K562 (cell line): ENCODE data around the gene CYRIA. TPM values are rescaled to one million over a fixed set of nuclear protein-coding genes. Genes with fewer than 3 reads are reported as not detected.

Experiments
- ATAC-seq: fragments of 200-7000 bp; cut with Tn5 transposase; 3 replicates; pipeline ENCODE4 v1.9.1; 2020; ENCODE audit warnings: moderate library complexity
- BruUV-seq: library from RNA; stranded (reverse); fragments of 400-500 nt; replicated peaks from 2 replicates; lab custom pipeline; 2021; lab: Mats Ljungman, UMichigan
- CTCF ChIA-PET: fragments of 300-600 bp; formaldehyde crosslinking; extraction: SDS; loops from one replicate; lab custom pipeline; 2021; ENCODE audit warnings: low intra/inter-chr PET ratio; lab: Yijun Ruan, JAX
- POLR2A ChIA-PET: fragments of 300-600, 350-650 bp; sonication (Branson Sonifier 250); formaldehyde crosslinking; extraction: SDS; loops from one replicate; lab custom pipeline; 2021; ENCODE audit warnings: antibody characterized with exemption, inconsistent platforms; lab: Yijun Ruan, JAX
- DNase-seq, 4 experiments: peaks; one replicate each; pipeline versions ENCODE4 v3.0.0 to v3.0.0-alpha.2; 2011 to 2018; ENCODE audit warnings: low spot score in 3 of 4, mixed read lengths in 3 of 4; ENCODE audit errors: extremely low read depth in 1 of 4
- FAIRE-seq: peaks from 2 replicates; lab custom pipeline; 2011; peaks lifted over from hg19 to GRCh38; lab: Jason Lieb, UNC
- H2AFZ ChIP-seq: 2 replicates; pipeline ENCODE4 v1.6.0; 2011; ENCODE audit warnings: low read depth, low read length, control low read depth, inconsistent platforms
- H3K27ac ChIP-seq: fragments of 200-600 bp; 3 replicates; pipeline ENCODE4 v1.8.0; 2011; ENCODE audit warnings: low read depth, mild to moderate bottlenecking, control low read depth, inconsistent platforms, low read length, moderate library complexity, mixed read lengths; ENCODE audit errors: extremely low read depth
- H3K27me3 ChIP-seq, 2 experiments: fragments of 300-600 bp in 1 of 2; 2 replicates in 1 of 2; 3 replicates in 1 of 2; pipeline versions ENCODE4 v1.6.0 to v1.8.0; 2011; ENCODE audit warnings: inconsistent platforms in 2 of 2, low read length in 2 of 2, mild to moderate bottlenecking in 1 of 2, mixed read lengths in 1 of 2, moderate library complexity in 1 of 2; ENCODE audit not compliant: control insufficient read depth in 2 of 2, insufficient read depth in 2 of 2
- H3K36me3 ChIP-seq: fragments of 300-600 bp; 3 replicates; pipeline ENCODE4 v1.8.0; 2011; ENCODE audit warnings: mild to moderate bottlenecking, low read length, inconsistent platforms; ENCODE audit not compliant: control insufficient read depth, insufficient read depth
- H3K4me1 ChIP-seq, 2 experiments: fragments of 200-600 bp in 1 of 2; replicated peaks in 1 of 2; 2 replicates in 1 of 2; 3 replicates in 1 of 2; pipeline versions ENCODE4 v1.5.1 to v1.8.0; 2011; ENCODE audit warnings: inconsistent platforms in 2 of 2, low read length in 2 of 2, mild to moderate bottlenecking in 1 of 2, mixed read lengths in 1 of 2, moderate library complexity in 1 of 2; ENCODE audit not compliant: control insufficient read depth in 2 of 2, insufficient read depth in 2 of 2
- H3K4me2 ChIP-seq: 2 replicates; pipeline ENCODE4 v1.6.1; 2011; ENCODE audit warnings: low read length, control low read depth, inconsistent platforms, mixed read lengths; ENCODE audit not compliant: insufficient read depth
- H3K4me3 ChIP-seq: fragments of 200-600 bp; sonication (generic), shearing (Covaris generic); 2 replicates; pipeline ENCODE4 v1.5.1; 2016; ENCODE audit warnings: control low read depth, inconsistent platforms
- H3K79me2 ChIP-seq: fragments of 200-600 bp; 3 replicates; pipeline ENCODE4 v1.8.0; 2011; ENCODE audit warnings: low read length, inconsistent platforms; ENCODE audit not compliant: control insufficient read depth, insufficient read depth
- H3K9ac ChIP-seq, 2 experiments: 2 replicates each; pipeline versions ENCODE4 v1.6.0 to v1.6.1; 2011; ENCODE audit warnings: low read depth in 2 of 2, low read length in 2 of 2, control low read depth in 1 of 2, inconsistent platforms in 1 of 2, mild to moderate bottlenecking in 1 of 2, mixed read lengths in 1 of 2; ENCODE audit not compliant: insufficient read depth in 1 of 2
- H3K9me1 ChIP-seq: one replicate; pipeline ENCODE4 v1.6.0; 2011; ENCODE audit warnings: inconsistent platforms, mild to moderate bottlenecking, low read length, moderate library complexity; ENCODE audit not compliant: control insufficient read depth, insufficient read depth
- H3K9me3 ChIP-seq: replicated peaks from 2 replicates; pipeline ENCODE4 v1.5.1; 2011; ENCODE audit warnings: low read depth, low read length, inconsistent platforms; ENCODE audit not compliant: control insufficient read depth, insufficient read depth
- H4K20me1 ChIP-seq: replicated peaks from 2 replicates; pipeline ENCODE4 v1.6.1; 2011; ENCODE audit warnings: low read length, inconsistent platforms, mixed read lengths; ENCODE audit not compliant: control insufficient read depth, insufficient read depth
- ASH1L ChIP-seq: fragments of 450-650 bp; IDR thresholded peaks from 2 replicates; pipeline ENCODE4 v1.6.1; 2018; ENCODE audit warnings: borderline replicate concordance, mild to moderate bottlenecking, low read depth; ENCODE audit not compliant: partially characterized antibody
- BRD9 ChIP-seq: fragments of 450-650 bp; IDR thresholded peaks from 2 replicates; pipeline ENCODE4 v1.6.1; 2018; ENCODE audit warnings: low read depth; ENCODE audit not compliant: partially characterized antibody
- CC2D1A ChIP-seq: fragments of 450-650 bp; IDR thresholded peaks from 2 replicates; pipeline ENCODE4 v1.6.1; 2017; ENCODE audit warnings: mild to moderate bottlenecking
- ELF1 ChIP-seq: fragments of 200-800 bp; sonication (Bioruptor generic); IDR thresholded peaks from 2 replicates; pipeline ENCODE4 v1.6.1; 2016; ENCODE audit warnings: missing genetic modification characterization, missing compliant biosample characterization
- HDGF ChIP-seq: fragments of 450-650 bp; IDR thresholded peaks from 2 replicates; pipeline ENCODE4 v1.6.1; 2016
- HMGN3 ChIP-seq: IDR thresholded peaks from 2 replicates; pipeline ENCODE4 v1.6.1; 2011; ENCODE audit warnings: borderline replicate concordance, low read depth, mild to moderate bottlenecking, mixed read lengths, low read length; ENCODE audit not compliant: insufficient read length; ENCODE audit errors: extremely low read depth
- IRF1 ChIP-seq: sonication (generic); formaldehyde crosslinking; IDR thresholded peaks from 2 replicates; pipeline ENCODE4 v1.8.0; 2022; ENCODE audit warnings: missing genetic modification reagents, mild to moderate bottlenecking, borderline replicate concordance
- JUN ChIP-seq, 2 experiments: sonication (generic) in 1 of 2; formaldehyde crosslinking in 1 of 2; IDR thresholded peaks; 2 replicates each; pipeline versions ENCODE4 v1.6.1 to v1.8.0; 2012 to 2022; ENCODE audit warnings: borderline replicate concordance in 2 of 2, mild to moderate bottlenecking in 2 of 2, improper control_type of control experiment in 1 of 2, low read depth in 1 of 2, low read length in 1 of 2, missing genetic modification reagents in 1 of 2
- MTF1 ChIP-seq: fragments of 250-450 bp; sonication (Bioruptor Pico); IDR thresholded peaks from 2 replicates; pipeline ENCODE4 v1.9.0; 2021; ENCODE audit warnings: moderate library complexity, mild to moderate bottlenecking, inconsistent platforms, borderline replicate concordance
- POLR2H ChIP-seq: IDR thresholded peaks from 2 replicates; pipeline ENCODE4 v1.6.1; 2016; ENCODE audit warnings: missing genetic modification characterization, low read depth, mild to moderate bottlenecking, control low read depth, missing compliant biosample characterization, moderate library complexity
- SETDB1 ChIP-seq: IDR thresholded peaks from one replicate; pipeline ENCODE4 v1.6.1; 2012; ENCODE audit warnings: low read length, control low read depth, inconsistent platforms
- SIN3A ChIP-seq, 2 experiments: fragments of 150-350 bp in 1 of 2; IDR thresholded peaks; 2 replicates each; pipeline ENCODE4 v1.6.1; 2011 to 2016; ENCODE audit warnings: borderline replicate concordance in 2 of 2, low read depth in 2 of 2, low read length in 2 of 2, mild to moderate bottlenecking in 2 of 2, moderate library complexity in 2 of 2; ENCODE audit not compliant: control insufficient read depth in 1 of 2
- SMARCA5 ChIP-seq: fragments of 450-650 bp; IDR thresholded peaks from 2 replicates; pipeline ENCODE4 v1.6.1; 2016
- TEAD2 ChIP-seq: fragments of 450-650 bp; IDR thresholded peaks from 2 replicates; pipeline ENCODE4 v1.6.1; 2016; ENCODE audit warnings: missing genetic modification characterization, control low read depth, missing compliant biosample characterization
- YBX1 ChIP-seq: fragments of 450-650 bp; IDR thresholded peaks from 2 replicates; pipeline ENCODE4 v1.7.1; 2016; ENCODE audit warnings: mild to moderate bottlenecking
- YY1 ChIP-seq, 3 experiments: IDR thresholded peaks; 2 replicates each; pipeline ENCODE4 v1.6.1; 2011; ENCODE audit warnings: low read length in 2 of 3, mild to moderate bottlenecking in 2 of 3, moderate library complexity in 2 of 3, borderline replicate concordance in 1 of 3, control low read depth in 1 of 3, low read depth in 1 of 3; ENCODE audit not compliant: insufficient read depth in 3 of 3, insufficient replicate concordance in 2 of 3, control insufficient read depth in 1 of 3, insufficient read length in 1 of 3; ENCODE audit errors: extremely low read depth in 1 of 3
- ZBTB7A ChIP-seq: IDR thresholded peaks from 2 replicates; pipeline ENCODE4 v1.6.1; 2011; ENCODE audit warnings: low read depth, mild to moderate bottlenecking, low read length, moderate library complexity, borderline replicate concordance; ENCODE audit not compliant: control insufficient read depth
- ZNF280B ChIP-seq: fragments of 250-450 bp; sonication (Bioruptor Pico); IDR thresholded peaks from 2 replicates; pipeline ENCODE4 v1.5.1; 2021; ENCODE audit warnings: mild to moderate bottlenecking
- WGBS: fragments of 100-300 bp; shearing (Covaris generic); methylation state at CpG from one replicate; pipeline ENCODE4 v1.1.6; 2016; ENCODE audit warnings: low coverage, mixed read lengths; ENCODE audit not compliant: insufficient coverage; ENCODE audit errors: missing lambda C conversion rate; 5-methylcytosine and 5-hydroxymethylcytosine counted together
- in situ Hi-C: fragments of 300-500 bp; cut with MboI; formaldehyde crosslinking; loops from 4 replicates; pipeline ENCODE4 v1.15.0; 2018; ENCODE audit warnings: inconsistent platforms, mixed read lengths
- intact Hi-C: fragments of 100-400 bp; cut with micrococcal nuclease; formaldehyde crosslinking; loops from 2 replicates; pipeline ENCODE4 v1.14.2; 2022
- polyA plus RNA-seq, 8 experiments: library from polyadenylated mRNA; depleted of rRNA in 4 of 8; stranded (reverse) in 5 of 8; unstranded in 3 of 8; fragments of >200 nt; fragmentation: Nextera tagmentation in 2 of 8; fragmentation: Illumina TruSeq in 1 of 8; extraction: Ambion mirVana in 2 of 8; extraction: Trizol in 1 of 8; gene quantifications; 2 replicates each; pipeline versions ENCODE4 v1.2.1 to v1.2.3, GENCODE V29; 2011 to 2014; ENCODE audit warnings: inconsistent platforms in 1 of 8, missing spikeins in 1 of 8
- total RNA-seq, 7 experiments: library from RNA; depleted of rRNA in 6 of 7; stranded (reverse); fragments of >200 nt in 6 of 7; fragmentation: Illumina TruSeq in 2 of 7; extraction: Trizol in 2 of 7; gene quantifications; 2 replicates each; pipeline versions ENCODE4 v1.2.1 to v1.2.3, GENCODE V29; 2011 to 2021; ENCODE audit warnings: low replicate concordance in 1 of 7
- TF ChIP-seq, protein P1 (sequence below): fragments of 450-650 bp; formaldehyde crosslinking; IDR thresholded peaks from 2 replicates; pipeline ENCODE4 v1.4.0; 2020; ENCODE audit warnings: mild to moderate bottlenecking

CYRIA gene
- total and polyA plus RNA-seq, 9 of the 15 experiments (the other 6 are each of a cell fraction or from before 2014, with no cell fraction given) = 0.84 to 5.6 (median 3.0) TPM

DNA sequence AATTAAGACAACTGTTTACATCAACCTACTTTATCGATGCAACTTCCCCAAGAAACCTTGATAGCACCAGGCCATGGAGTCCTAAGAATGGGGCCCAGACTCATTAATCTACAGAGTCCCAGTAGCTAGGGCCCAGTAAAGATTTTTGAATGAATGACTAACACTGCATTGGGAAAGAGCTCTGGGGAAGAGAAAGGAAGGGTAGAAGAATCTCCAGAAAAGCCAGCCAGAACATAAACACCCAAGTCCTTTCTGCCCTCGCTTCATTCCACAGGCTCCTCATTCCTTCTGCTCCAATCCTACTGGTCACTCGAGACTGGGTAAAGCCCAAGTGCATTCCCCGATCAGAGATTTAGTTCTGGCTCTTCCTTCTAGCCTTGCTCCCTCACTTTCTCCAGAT lies 44.3 kb downstream of the CYRIA start:
- in situ Hi-C loops (loop anchor here (5.0 to 25.0 kb wide), 2 partner anchors 131 to 691 kb away; no protein-coding TSS in a partner anchor), intact Hi-C loops (loop anchor here (5.0 to 10.0 kb wide), 2 partner anchors 41 to 683 kb away; no protein-coding TSS in a partner anchor)
- Histone ChIP-seq H3K79me2 (no peaks in the 10 kb centered on the region), H2AFZ (no peak overlapping the region), H4K20me1 (no peaks in the 10 kb centered on the region), H3K36me3 (no peaks in the 10 kb centered on the region), H3K4me1 (peaks cover 10 to 34% of the 10 kb centered on the region in 2 experiments), H3K27me3 (no peaks in the 10 kb centered on the region), H3K9me1 (no peaks in the 10 kb centered on the region), H3K27ac (no peak overlapping the region), H3K4me3 (no peak overlapping the region), H3K4me2 (no peak overlapping the region), H3K9me3 (no peaks in the 10 kb centered on the region), H3K9ac (no peak overlapping the region)
- TF ChIP-seq MTF1 (CRISPR knock-in tag) (no peak), TEAD2 (tag) (no peak), ZNF280B (CRISPR knock-in tag) (no peak), CC2D1A (no peak), SMARCA5 (no peak), JUN (IDR thresholded peaks at IDR 0.05; ENCODE audit: borderline replicate concordance, low read depth, low read length) (no peak), JUN (CRISPR knock-in tag; IDR thresholded peaks at IDR 0.05; ENCODE audit: borderline replicate concordance) (no peak), YY1 (IDR thresholded peaks at IDR 0.05; ENCODE audit: borderline replicate concordance in 1 of 3, control insufficient read depth in 1 of 3, extremely low read depth in 1 of 3, insufficient read depth in 3 of 3, insufficient read length in 1 of 3, insufficient replicate concordance in 2 of 3, low read depth in 1 of 3, low read length in 2 of 3) (no peak), ZBTB7A (no peak), IRF1 (CRISPR knock-in tag) (no peak), ELF1 (tag) (no peak), BRD9 (no peak), ASH1L (no peak), HDGF (no peak), POLR2H (no peak), SIN3A (IDR thresholded peaks at IDR 0.05; ENCODE audit: borderline replicate concordance in 2 of 2, control insufficient read depth in 1 of 2, low read depth in 2 of 2, low read length in 2 of 2) (no peak), YBX1 (no peak), SETDB1 (no peak), HMGN3 (no peak)
- TF ChIP-seq, protein P1, sequence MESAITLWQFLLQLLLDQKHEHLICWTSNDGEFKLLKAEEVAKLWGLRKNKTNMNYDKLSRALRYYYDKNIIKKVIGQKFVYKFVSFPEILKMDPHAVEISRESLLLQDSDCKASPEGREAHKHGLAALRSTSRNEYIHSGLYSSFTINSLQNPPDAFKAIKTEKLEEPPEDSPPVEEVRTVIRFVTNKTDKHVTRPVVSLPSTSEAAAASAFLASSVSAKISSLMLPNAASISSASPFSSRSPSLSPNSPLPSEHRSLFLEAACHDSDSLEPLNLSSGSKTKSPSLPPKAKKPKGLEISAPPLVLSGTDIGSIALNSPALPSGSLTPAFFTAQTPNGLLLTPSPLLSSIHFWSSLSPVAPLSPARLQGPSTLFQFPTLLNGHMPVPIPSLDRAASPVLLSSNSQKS (CRISPR knock-in tag) = no peak
- DNase-seq = no peak
- 40% methylated on average over 4 of the region's 4 CpGs for WGBS
- ChIA-PET CTCF (no interaction called here), POLR2A (interaction anchor here (0.6 to 1.2 kb wide), 2 partner anchors 15 to 147 kb away, joined by 3 to 4 read pairs; no protein-coding TSS in a partner anchor)
- FAIRE-seq = no peak
- ATAC-seq = no peak
- BruUV-seq = no TSS peak
